Testis (tissue), 3 donors: ENCODE results near the gene STXBP5. TPM values are rescaled to one million over a fixed set of nuclear protein-coding genes. Genes with fewer than 3 reads are reported as not detected.

Experiments used
- DNase-seq: peaks from one replicate; pipeline ENCODE4 v3.0.0-alpha.2; 2019
- H3K27ac ChIP-seq, 2 donors: fragments of 200-600 bp; sonication (generic); one replicate each; pipeline ENCODE4 v1.5.1; 2019
- H3K27me3 ChIP-seq: fragments of 200-600 bp; sonication (generic); one replicate; pipeline ENCODE4 v1.5.1; 2019
- H3K36me3 ChIP-seq: fragments of 200-600 bp; sonication (generic); one replicate; pipeline ENCODE4 v1.5.1; 2017; ENCODE audit warnings: low read depth; ENCODE audit errors: missing control alignments
- H3K4me1 ChIP-seq: fragments of 200-600 bp; sonication (generic); one replicate; pipeline ENCODE4 v1.5.1; 2019
- H3K4me3 ChIP-seq, 2 donors: fragments of 200-600 bp; sonication (generic); one replicate each; pipeline ENCODE4 v1.5.1; 2017 to 2019
- H3K9me3 ChIP-seq: fragments of 200-600 bp; sonication (generic); one replicate; pipeline ENCODE4 v1.5.1; 2017
- POLR2A ChIP-seq: fragments of 450-650 bp; IDR thresholded peaks from one replicate; pipeline ENCODE4 v1.6.1; 2017; ENCODE audit warnings: antibody characterized with exemption, mild to moderate bottlenecking, moderate library complexity
- WGBS, 2 donors: methylation state at CpG; one replicate each; pipeline ENCODE4 v1.1.5; 2018; 5-methylcytosine and 5-hydroxymethylcytosine counted together
- intact Hi-C: fragments of 100-400 bp; cut with DNase I; formaldehyde crosslinking; loops from one replicate; pipeline ENCODE4 v1.15.1; 2023; ENCODE audit warnings: low total_unique reads
- polyA plus RNA-seq: library from polyadenylated mRNA; stranded (reverse); fragments of 350-450 nt; fragmentation: Illumina TruSeq; extraction: RNeasy Lipid Tissue Mini Kit (QIAGEN cat#74804); gene quantifications from one replicate; pipeline ENCODE4 v1.2.3, GENCODE V29; 2014; ENCODE audit warnings: low read depth, low replicate concordance; ENCODE audit not compliant: insufficient read depth
- total RNA-seq, 2 donors: library from RNA; depleted of rRNA; stranded (reverse); fragments of >200 nt; gene quantifications; one replicate each; pipeline ENCODE4 v1.2.3, GENCODE V29; 2016
- TF ChIP-seq, protein P1 (sequence below), 3 experiments: fragments of 450-650 bp in 2 of 3; fragments of 200-600 bp in 1 of 3; sonication (generic) in 1 of 3; IDR thresholded peaks; one replicate each; pipeline ENCODE4 v1.5.1; 2016 to 2019; ENCODE audit warnings: antibody characterized with exemption in 3 of 3, mild to moderate bottlenecking in 2 of 3, moderate library complexity in 1 of 3

The STXBP5 gene
- total and polyA plus RNA-seq, 3 donors from 2014 or later: 29.9 to 47.4 (median 43.5) TPM

DNA sequence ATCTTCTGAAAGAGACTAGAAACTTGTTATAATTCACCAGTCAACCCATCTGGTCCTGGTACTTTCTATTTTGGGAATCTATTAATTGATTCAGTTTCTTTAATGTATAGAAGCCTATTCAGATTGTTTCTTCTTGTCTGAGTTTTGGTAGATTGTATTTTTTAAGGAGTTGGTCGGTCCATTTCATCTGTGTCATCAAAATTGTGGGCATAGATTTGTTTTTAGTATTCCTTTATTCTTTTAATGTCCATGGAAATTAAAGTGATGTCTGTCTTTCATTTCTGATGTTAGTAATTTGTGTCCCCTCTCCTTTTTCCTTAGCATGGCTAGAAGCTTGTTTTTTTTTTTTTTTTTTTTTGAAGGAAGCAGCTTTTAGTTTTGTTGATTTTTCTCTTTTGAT, 15.2 kb downstream of the STXBP5 start:
- Histone ChIP-seq H3K36me3 (no peaks in the 10 kb centered on the region), H3K4me1 (no peaks in the 10 kb centered on the region)
- intact Hi-C loops: no loop called here

DNA sequence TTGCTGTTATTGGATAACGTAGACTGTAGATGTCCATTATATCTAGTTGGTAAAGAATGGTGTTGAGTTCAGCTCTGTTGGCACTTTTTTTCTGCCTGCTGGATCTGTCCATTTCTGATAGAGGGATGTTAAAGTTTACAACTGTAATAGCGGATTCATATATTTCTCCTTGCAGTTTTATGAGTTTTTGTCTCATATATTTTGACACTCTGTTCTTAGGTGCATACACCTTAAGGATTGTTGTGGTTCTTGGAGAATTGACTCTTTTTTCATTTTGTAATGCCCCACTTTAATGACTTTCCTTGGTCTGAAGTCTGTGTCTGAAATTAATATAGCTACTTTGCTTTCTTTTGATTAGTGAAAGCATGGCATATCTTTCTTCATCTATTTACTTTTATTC, 16.1 kb downstream of the STXBP5 start:
- no peak for TF ChIP-seq POLR2A
- TF ChIP-seq, protein P1, sequence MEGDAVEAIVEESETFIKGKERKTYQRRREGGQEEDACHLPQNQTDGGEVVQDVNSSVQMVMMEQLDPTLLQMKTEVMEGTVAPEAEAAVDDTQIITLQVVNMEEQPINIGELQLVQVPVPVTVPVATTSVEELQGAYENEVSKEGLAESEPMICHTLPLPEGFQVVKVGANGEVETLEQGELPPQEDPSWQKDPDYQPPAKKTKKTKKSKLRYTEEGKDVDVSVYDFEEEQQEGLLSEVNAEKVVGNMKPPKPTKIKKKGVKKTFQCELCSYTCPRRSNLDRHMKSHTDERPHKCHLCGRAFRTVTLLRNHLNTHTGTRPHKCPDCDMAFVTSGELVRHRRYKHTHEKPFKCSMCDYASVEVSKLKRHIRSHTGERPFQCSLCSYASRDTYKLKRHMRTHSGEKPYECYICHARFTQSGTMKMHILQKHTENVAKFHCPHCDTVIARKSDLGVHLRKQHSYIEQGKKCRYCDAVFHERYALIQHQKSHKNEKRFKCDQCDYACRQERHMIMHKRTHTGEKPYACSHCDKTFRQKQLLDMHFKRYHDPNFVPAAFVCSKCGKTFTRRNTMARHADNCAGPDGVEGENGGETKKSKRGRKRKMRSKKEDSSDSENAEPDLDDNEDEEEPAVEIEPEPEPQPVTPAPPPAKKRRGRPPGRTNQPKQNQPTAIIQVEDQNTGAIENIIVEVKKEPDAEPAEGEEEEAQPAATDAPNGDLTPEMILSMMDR (IDR thresholded peaks at IDR 0.05): no peak
- no peaks in the 10 kb centered on the region for H3K4me1 ChIP-seq
- no peak overlapping the region for H3K4me3 ChIP-seq
- no peak overlapping the region for H3K27ac ChIP-seq
- intact Hi-C loops: no loop called here
- no peaks in the 10 kb centered on the region for H3K9me3 ChIP-seq
- 98 to 99% methylated on average over 2 of the region's 2 CpGs for WGBS, 2 donors
- no peaks in the 10 kb centered on the region for H3K36me3 ChIP-seq
- DNase-seq: no peak
- no peaks in the 10 kb centered on the region for H3K27me3 ChIP-seq

More for the DNA sequence above, 15.2 kb downstream of the STXBP5 start:
- Histone ChIP-seq H3K9me3 (no peaks in the 10 kb centered on the region), H3K4me3 (no peak overlapping the region), H3K27ac (no peak overlapping the region), H3K27me3 (no peaks in the 10 kb centered on the region)
- WGBS, 2 donors: 100% methylated on average over 1 of the region's 1 CpG
- no peak for DNase-seq
- TF ChIP-seq, protein P1 (IDR thresholded peaks at IDR 0.05): no peak
- no peak for TF ChIP-seq POLR2A

GRCh38 chr6:147221739-147222138, 17.5 kb downstream of the STXBP5 start:
- Histone ChIP-seq H3K9me3 (no peaks in the 10 kb centered on the region), H3K4me1 (no peaks in the 10 kb centered on the region), H3K4me3 (no peak overlapping the region), H3K27ac (no peak overlapping the region), H3K27me3 (no peaks in the 10 kb centered on the region), H3K36me3 (no peaks in the 10 kb centered on the region)
- TF ChIP-seq, protein P1 (IDR thresholded peaks at IDR 0.05): no peak
- TF ChIP-seq POLR2A: no peak
- 83 to 89% methylated on average over 4 of the region's 4 CpGs for WGBS, 2 donors
- no peak for DNase-seq
- intact Hi-C loops: no loop called here

GRCh38 chr6:147222160-147222838, 18.1 kb downstream of the STXBP5 start:
- intact Hi-C loops: no loop called here
- Histone ChIP-seq H3K9me3 (no peaks in the 10 kb centered on the region), H3K4me3 (no peak overlapping the region), H3K27me3 (no peaks in the 10 kb centered on the region), H3K36me3 (no peaks in the 10 kb centered on the region), H3K27ac (no peak overlapping the region), H3K4me1 (no peaks in the 10 kb centered on the region)
- DNase-seq: no peak
- TF ChIP-seq POLR2A: no peak
- TF ChIP-seq, protein P1 (IDR thresholded peaks at IDR 0.05): peak in 2 of 3 experiments; percentile 39
- 69 to 76% methylated on average over 4 of the region's 4 CpGs for WGBS, 2 donors

DNA sequence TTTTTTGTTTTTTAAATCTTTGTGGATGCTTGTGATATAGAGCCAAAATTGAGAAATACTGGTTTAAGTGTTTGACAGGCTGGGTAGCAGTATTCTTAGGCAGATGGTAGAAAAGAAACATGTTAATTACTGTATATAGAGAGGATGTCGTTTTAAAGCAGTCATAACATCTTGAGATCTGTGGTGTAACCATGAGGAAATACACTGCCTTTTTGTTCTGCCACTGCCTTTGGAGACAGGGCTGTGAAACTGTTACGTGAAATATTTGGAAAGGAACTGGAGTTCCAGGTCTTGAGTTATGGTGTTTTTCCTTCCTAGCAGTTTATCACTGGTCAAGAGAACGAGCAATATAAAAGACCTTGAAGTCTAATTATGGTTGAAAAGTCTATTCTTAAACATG, 19.5 kb downstream of the STXBP5 start:
- Histone ChIP-seq H3K9me3 (no peaks in the 10 kb centered on the region), H3K4me3 (no peak overlapping the region), H3K27me3 (no peaks in the 10 kb centered on the region), H3K27ac (no peak overlapping the region), H3K4me1 (no peaks in the 10 kb centered on the region), H3K36me3 (no peaks in the 10 kb centered on the region)
- intact Hi-C loops: no loop called here
- DNase-seq: no peak
- WGBS, 2 donors: 62 to 65% methylated on average over 3 of the region's 3 CpGs
- TF ChIP-seq, protein P1 (IDR thresholded peaks at IDR 0.05): no peak
- TF ChIP-seq POLR2A: no peak
